NCI-H128 (cell line): ENCODE measurements around the gene GPNMB.

Experiments
- DNase-seq: peaks from one replicate; lab custom pipeline; 2025; ENCODE audit not compliant: unreplicated experiment; lab: John Stamatoyannopoulos, UW

GPNMB gene

DNA sequence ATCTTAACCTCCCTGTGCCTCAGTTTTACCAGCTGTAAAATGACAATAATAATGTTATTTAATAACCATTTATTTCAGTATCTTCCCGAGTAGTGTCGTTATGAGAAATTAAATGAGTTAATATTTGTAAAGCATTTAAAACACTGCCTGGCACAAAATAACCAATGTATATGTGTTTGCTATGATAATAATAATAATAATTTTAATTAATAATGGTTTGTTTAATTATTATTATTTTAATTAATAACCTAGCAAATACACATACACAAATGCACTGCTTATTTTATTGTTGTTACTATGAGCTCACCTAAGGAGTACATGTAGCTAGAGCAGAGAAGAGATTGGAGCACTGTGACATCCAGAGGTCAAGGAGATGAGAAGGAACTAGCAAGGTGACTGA lies 18.2 kb upstream of the GPNMB start:
- DNase-seq, result no peak

DNA sequence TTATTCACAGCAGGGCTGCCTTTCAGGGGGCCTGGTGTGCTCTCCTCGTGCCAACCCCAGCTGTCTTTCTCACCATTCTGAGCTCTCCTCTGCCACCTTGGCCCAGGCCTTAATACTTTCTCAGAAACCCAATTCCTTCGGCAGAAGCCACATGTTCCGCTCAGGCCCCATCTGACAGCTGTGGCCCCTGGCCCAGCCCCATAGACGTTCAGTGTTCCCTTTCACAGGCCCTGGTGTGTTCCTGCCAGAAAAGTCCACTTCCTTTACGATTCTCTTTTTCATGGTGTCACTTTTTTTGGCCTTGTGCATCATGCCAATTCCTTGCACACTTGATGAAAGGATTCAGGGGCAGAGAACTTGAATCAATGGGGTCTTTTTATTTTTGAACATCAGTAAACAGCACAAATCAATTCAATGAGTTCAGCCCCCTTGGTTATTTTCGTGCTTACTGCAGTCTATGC lies 15.9 kb upstream of the GPNMB start:
- no peak for DNase-seq

DNA sequence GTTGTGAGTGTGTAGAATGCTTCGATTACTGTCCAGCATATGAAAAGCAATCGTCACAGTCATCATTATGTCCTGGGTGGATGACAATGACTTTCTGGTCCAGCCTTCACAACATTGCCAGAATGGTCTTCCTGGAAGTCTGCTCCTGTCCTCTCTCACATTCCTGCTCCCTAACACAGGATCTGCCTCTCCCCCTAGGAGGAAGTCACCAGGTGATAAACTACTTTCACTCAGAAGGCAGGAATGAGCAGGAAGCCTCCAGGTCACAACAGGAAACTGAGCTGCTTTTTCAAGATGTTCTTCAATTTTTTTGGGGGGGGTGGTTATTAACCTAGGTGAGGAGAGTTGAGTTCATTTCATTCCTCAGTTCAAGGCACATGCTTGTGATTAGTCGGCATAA lies 13.6 kb upstream of the GPNMB start:
- DNase-seq, result no peak

DNA sequence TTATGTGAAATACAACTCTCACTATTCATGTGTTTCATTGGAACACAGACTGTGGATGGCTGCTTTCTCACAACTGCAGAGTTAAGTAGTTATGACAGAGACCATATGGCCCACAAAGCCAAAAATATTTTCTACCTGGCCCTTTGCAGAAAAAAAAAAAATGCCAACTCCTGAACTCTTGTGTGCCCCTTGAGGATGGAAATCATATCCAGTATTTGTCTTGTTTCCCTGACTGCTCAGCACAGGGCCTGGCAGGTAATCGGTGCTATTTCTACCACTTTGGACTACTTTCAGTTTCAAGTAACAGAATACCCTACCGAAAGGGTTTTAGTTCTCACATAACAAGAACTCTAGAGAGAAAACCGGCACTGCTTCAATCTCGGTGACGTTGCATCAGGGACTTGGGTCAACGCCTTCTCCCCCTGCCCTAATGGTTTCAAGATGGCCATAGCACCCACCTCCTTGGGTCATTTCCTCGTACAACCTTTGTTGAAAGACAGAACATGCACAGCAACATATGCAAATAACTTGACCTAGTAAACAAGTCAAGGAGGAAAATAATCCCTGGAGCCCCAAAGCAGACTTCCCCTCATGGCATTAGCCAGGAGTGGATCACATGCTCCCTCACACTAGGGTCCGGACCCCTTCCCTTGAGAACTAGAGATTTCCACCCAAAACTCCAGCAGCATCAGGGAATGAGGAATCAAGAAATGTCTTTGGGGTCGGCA lies 11.8 kb upstream of the GPNMB start:
- no peak for DNase-seq

DNA sequence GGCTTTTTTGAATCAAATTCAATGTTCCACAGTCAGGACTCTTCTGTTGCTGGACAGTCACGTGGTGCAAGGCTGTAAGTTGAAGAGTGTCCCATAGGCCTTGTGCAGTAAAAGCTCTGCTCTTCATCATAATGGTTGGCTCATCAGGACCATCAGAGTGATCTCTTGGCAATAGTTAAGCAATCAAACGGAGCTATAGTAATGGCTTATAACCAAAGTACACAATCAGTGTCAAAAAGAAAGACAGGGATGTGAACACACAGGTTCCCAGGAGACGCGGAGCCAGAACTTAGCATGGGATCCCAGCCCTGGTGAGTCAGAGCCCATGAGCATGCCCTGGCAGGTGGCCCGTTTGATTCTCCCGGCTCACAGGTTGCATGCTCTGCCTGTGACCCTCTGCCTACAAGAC lies 10.8 kb upstream of the GPNMB start:
- no peak for DNase-seq

DNA sequence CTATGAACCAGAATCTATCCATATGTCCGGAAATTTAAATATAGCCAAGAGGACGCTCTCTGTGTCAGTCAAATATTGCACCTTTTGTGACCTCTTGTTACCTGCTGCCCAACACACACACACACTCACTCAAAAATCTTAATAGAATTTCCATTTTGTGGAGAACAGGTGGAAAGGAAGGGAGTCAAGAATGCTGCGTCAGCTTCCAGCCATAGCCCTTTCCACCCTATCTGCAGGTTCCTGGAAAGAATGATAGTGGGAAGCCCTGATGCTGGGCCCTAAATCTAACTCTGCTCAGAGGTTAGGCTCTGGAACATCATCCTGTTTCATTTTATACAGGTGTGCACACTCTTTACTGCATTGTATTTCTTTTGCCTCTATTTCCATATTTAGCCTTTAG lies 9.6 kb upstream of the GPNMB start:
- no peak for DNase-seq

DNA sequence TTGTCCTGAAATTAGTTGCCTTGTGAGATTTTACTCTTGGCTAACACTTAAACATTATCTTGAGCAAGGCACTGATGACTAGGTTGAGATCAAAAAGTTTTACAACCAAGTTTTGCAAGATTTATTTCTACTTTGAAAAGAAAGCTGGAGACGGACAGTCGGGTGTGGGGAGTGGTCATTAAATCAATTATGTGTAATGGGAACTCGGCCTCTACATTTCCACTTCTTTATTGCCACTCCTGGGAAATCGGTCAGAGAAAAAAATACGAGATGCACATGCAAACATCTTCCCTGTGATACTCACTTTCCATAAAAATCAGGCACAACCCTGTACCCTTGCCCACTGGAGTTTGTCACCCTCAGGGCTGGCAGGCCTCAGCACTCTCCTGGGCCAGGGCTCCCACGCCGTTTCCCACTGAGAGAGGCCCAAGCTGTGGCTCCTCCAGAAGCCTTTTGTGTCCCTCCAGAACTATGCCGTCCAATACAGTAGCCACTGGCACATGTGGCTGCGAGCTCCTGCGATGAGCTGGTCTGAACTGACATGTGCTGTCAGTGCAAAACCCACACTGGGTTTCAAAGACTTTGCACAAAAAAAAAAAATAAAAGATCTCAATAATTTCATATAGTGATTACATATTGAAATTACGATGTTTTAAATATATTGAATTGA lies 7.5 kb upstream of the GPNMB start:
- no peak for DNase-seq

DNA sequence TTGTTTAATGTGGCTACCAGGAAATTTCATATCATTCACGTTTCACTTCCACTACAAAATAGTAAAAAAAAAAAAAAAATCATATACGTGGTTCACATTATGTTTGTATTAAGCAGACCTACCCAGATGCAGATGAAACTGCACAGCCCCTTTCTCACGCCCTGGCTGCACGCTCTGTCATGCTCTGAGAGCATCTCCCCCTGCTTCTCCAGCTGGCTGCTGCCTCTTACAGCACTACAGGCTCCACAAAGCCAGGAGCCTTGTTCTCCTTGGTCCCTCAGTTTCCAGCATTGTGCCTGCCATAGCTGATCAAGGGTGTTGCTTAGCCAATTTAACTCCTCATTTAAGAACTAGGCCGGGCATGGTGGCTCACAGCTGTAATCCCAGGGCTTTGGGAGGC lies 6.9 kb upstream of the GPNMB start:
- no peak for DNase-seq

DNA sequence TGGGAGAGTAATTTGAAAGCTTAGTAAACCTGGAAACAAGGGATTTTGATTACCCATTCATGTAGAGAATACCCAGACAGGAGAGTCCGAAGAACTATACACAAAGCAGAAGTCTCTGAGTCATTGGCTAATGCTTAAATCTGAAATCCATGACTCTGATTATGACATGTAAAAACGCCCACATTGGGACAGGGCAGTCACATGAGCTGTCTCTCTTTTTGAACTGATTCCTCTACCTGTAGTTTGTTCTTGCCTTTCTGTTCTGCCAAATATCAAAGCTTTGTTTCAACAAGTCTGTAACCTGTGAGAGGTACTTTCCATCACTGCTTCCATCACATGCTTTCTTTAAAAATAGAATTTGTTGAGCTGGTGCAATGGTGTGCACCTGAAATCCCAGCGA lies 4.3 kb upstream of the GPNMB start:
- no peak for DNase-seq

DNA sequence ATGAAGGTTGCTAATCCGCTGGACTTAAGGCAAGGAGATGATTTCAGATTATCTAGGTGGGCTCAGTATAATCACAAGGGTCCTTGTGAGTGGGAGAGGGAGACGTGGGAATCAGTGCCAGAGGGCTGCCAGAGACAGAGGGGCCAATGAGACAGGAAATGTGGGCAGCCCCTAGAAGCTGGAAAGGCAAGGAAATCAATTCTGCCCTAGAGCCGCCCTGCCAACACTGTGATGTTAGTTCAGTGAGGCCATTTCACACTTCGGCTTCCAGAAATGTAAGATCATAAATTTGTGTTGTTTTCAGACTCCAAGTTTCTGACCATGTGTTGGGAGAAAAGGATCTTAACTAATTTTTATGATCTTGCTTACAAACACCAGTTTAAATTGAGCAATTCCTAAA lies 3.6 kb upstream of the GPNMB start:
- DNase-seq, result no peak

DNA sequence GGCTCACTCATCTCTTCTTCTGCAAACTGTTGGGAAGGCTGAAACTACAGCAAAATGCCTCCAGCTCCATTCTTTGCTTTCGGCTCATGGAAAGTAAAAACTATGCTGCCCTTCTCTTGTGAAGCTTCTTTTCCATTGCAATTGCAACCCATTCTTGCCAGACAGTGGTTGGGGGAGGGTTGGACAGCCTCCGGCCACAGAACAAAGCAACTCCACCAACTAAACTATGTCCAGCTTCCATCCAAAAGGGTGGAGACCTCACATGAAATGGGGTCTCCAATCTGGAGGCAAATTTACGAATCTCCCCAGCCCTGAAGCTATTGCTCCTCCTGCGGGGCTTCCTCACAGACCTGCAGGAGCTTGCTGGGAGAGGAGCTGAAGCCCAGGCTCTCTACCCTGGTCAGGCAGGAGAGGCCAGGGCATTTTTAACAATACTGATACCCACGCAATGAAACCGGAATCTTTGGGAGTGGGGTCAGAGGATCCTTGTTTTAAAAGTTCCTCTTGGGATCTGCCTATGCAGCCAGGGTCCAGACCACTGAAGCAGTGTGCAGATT lies 549 bp downstream of the GPNMB start:
- DNase-seq, result no peak

DNA sequence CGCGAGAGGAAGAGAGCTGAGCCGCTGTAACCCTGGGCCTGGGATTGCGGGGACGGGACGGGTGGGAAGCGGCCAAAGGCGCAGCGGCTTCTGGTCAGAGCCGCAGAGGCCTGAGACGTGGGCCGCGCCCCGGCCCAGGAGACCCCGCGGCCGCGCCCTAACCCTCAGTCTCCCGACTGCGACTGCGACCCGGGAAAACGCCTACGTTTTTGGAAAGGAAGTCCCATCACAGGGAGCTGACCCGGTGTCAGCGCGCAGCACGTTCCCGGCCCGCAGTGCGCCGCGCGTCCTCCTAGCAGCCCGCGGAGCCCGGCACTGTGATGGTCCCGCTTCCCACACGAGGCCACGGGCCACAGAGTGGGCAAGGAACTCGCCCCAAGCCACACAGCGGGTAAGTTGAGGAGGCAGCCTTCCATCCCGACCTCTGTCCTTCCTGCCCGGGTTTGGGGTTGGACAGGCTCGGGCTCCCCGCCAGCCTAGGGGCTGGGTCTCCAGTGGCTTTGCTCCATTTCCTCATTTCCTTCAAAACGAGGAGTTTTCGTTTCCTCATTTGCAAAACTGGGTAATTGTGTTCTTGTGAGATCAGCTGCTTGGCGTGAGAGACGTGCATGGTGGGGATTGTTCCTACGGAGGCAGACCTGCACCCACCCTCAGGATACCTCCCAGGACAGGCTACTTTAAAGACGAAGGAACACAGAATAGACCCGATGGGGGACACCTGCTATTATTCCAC lies 1.2 kb downstream of the GPNMB start:
- no peak for DNase-seq

DNA sequence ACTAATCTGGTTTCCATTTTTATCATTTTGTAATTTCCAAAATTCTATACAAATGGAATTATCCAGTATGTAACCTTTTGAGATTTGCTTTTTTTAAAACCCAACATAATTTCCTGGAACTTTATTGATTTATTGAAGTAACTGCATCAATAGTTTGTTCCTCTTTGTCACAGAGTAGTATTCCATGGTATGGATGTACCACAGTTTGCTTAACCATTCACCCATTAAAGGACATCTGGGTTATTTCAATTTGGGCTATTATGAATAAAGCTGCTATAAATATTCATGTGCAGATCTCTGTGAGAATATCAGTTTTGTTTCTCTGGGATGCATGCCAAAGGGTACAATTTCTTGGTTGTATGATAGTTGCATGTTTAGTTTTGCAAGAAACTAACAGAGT lies 2.9 kb downstream of the GPNMB start:
- no peak for DNase-seq

DNA sequence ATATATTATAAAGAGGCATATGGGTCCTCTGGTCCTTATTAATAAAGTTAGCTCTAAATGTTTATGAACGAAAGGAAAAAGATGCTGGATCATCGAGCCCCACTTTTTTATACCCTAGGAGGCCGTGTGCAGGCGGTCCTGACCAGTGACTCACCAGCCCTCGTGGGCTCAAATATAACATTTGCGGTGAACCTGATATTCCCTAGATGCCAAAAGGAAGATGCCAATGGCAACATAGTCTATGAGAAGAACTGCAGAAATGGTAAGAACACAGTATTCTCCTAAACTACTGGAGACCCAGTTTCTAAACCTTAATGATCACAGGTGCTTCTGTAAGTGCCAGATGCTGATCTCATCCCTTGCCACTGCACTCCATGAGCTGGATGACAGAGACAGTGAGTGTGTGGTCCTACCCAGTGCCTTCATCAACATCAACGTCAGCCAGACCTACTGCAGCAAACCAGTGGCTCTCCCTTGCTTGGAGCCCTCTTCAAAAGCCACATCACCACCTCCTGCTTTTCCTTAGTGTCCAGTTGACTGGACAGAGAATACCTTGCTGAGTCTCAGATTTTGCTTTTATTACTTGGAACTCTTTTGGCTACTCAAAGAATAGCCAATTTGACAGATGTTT lies 7.6 kb downstream of the GPNMB start:
- no peak for DNase-seq

DNA sequence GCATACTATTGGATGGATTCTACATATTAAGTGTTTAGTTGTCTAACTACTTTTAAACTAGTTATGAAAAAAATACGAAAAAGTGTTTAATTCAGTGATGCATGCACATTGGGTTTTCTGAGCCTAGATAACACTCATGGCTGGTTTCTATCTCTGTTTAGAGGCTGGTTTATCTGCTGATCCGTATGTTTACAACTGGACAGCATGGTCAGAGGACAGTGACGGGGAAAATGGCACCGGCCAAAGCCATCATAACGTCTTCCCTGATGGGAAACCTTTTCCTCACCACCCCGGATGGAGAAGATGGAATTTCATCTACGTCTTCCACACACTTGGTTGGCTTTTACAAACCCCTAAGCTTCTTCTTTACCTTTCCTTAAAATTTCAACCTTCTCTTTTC lies 10.2 kb downstream of the GPNMB start:
- no peak for DNase-seq

DNA sequence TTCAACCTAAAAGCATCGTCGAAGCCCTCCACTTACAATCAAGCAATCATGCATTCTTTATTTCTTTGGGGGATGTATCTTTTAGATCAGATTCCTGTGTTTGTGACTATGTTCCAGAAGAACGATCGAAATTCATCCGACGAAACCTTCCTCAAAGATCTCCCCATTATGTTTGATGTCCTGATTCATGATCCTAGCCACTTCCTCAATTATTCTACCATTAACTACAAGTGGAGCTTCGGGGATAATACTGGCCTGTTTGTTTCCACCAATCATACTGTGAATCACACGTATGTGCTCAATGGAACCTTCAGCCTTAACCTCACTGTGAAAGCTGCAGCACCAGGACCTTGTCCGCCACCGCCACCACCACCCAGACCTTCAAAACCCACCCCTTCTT lies 13.8 kb downstream of the GPNMB start:
- no peak for DNase-seq

DNA sequence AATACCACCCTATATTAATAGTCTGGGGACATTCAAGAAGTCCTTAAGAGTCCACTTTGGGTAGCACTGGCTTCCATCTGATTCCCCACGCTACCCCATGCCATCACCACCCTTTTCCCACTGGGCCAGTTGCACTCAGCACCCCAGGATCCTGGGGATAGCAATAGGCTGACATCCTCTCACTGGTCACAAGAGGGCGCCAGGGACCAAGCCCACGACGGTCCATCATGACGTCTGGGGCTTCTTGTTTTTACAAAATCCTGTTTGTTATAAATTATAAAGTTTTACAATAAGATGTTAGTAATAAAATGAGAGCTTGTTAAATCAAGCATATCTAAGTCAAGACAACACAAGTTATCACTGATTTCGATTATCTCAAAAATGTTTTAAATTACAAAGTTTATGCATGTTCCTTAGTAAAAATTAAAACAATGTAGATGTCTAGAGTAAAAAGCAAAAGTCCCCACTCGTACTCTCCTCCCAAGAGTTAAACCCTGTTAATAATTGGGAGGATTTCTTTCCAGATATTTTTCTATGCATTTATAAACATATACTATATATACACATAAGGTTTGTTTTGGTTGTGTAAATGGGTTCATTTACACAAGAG lies 15.4 kb downstream of the GPNMB start:
- no peak for DNase-seq

DNA sequence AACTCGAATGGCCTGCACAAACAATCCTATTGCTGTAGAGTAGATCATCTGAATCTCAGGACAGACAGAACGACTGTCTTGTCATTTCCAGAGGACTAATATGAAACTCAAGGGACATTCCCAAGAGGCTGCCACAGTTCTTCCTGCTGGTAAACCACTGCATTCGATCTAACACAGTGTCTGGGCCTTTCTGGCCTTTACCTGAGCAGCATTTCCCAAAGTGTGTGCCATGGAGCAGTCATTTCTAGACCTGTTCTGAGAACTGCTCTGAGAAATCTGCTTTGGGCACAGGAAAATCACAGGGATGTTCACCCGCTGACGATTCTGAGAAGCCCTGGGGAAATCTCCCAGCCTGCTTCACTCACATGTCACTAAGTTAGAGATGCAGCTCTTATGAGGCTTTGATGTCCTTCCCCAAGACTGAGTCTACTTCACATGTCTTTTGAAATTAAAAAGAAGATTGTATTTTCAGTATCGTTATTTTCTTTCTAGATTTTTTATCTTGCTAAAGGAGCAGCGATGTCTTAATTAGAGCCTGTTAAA lies 18.4 kb downstream of the GPNMB start:
- no peak for DNase-seq

DNA sequence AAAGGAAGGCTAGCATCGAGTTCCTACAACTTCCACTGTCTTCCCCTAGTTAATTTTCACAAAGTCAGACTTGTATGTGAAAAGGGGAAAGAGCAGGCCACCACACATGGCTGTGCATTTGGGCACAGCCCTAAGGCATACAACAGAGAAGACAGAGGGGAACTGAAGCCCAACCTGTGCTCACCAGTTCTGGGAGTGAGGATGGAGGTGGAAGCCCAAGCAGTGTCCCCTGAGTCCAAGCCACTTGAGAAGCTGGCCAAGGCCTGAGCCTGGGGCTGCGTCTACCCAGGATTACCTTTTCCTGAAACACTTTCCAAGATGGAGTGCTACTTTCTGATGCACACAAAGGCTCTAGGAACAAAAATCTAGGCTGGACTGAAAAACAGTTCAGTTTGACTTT lies 20.3 kb downstream of the GPNMB start:
- no peak for DNase-seq

DNA sequence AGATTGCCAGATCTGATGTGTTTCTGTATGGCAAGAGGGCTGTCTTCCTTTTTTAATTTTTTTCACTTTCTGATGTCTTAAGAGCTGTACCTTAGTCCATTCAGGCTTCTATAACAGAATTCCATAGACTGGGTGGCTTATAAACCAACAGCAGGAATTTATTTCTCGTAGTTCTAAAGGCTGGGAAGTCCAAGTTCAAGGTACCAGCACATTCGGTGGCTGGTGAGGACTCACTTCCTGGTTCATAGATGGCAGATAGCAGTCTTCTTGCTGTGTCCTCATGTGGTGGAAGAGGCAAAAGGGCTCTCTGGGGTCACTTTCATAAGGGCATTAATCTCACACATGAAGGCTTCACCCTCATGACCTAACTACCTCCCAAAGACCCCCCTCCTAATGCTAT lies 20.8 kb downstream of the GPNMB start:
- DNase-seq, result no peak

DNA sequence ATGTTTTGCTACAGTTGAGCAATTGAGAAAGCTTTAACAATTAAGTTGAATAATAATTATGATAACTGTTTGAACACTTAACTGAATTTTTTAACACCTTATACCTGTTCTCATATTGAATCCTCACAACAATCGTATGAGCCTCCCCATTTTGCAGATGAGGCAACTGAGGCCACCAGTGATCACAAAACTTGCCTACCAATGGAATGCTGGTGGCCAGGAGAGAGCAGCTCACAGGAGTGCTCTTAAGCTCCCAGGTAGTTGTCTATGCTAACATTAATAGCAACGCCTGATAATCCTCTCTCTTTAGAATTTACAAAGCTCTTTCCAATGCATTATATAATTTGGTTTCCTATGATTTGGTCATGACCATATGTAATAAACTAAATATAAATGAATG lies 21.6 kb downstream of the GPNMB start:
- no peak for DNase-seq
